Activated naive CD8-positive, alpha-beta T cell treated with anti-CD3 and anti-CD28 coated beads, Interleukin-2, amount 50 U/mL, for 24 hours (primary cell): ENCODE measurements around the gene KRT38.

Experiments
- ATAC-seq: fragments of 150-1000 bp; cut with Tn5 transposase; one replicate; pipeline ENCODE4 v1.10.0; 2021
- DNase-seq: peaks from one replicate; pipeline ENCODE4 v3.0.0; 2021
- H3K27ac Mint-ChIP-seq: one replicate; pipeline ENCODE4 v1.8.0; 2021; ENCODE audit warnings: mild to moderate bottlenecking, mixed read lengths
- H3K27me3 Mint-ChIP-seq: one replicate; pipeline ENCODE4 v1.8.0; 2021; ENCODE audit warnings: mixed read lengths
- H3K36me3 Mint-ChIP-seq: one replicate; pipeline ENCODE4 v1.8.0; 2021; ENCODE audit warnings: low read depth, mixed read lengths
- H3K4me1 Mint-ChIP-seq: one replicate; pipeline ENCODE4 v1.8.0; 2021; ENCODE audit warnings: mixed read lengths
- H3K4me3 Mint-ChIP-seq: one replicate; pipeline ENCODE4 v1.8.0; 2021; ENCODE audit warnings: mild to moderate bottlenecking, moderate library complexity, mixed read lengths
- H3K9me3 Mint-ChIP-seq: one replicate; pipeline ENCODE4 v1.8.0; 2021; ENCODE audit warnings: mixed read lengths

KRT38 gene

DNA sequence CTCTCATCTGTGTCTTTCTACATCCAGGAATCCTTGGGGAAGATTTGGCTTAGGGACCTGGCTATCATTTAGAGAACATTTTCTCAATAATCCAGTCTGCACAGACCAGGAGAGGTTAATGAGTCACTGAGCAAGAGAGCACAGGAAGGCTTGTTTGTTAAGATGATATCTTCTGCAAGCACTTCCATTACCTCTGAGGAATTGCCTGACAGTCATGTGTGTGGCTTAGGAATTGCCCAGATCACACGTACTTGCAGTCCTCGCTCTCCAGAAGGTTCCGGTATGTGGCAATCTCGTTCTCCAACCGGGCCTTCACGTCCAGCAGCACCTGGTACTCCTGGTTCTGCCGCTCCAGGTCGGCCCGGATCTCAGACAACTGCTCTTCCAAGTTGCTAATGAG lies 19.7 kb downstream of the KRT38 start:
- Mint-ChIP-seq H3K9me3 (no peaks in the 10 kb centered on the region), H3K4me3 (no peak overlapping the region), H3K27ac (no peak overlapping the region), H3K27me3 (no peaks in the 10 kb centered on the region), H3K4me1 (no peaks in the 10 kb centered on the region), H3K36me3 (no peaks in the 10 kb centered on the region)
- ATAC-seq = no peak
- DNase-seq = no peak

DNA sequence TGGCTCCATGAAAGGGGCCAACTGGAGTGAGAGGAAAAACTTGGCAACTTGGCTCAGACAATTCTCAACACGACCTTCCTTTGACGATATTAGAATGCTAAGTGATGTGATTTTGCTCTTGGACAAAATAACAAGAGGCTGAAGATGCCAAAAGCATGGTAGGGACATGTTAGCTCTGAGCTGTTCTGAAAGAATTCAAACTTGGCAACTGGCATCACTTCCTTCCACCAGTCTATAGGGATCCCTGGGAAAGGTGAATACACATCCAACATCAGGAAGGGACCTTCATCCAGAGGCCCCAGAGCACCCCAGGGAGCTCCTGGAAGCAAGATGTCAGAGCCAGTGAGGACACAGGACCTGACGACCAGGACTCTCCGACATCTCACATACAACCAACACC lies 20.6 kb downstream of the KRT38 start:
- Mint-ChIP-seq H3K4me1 (no peaks in the 10 kb centered on the region), H3K36me3 (no peaks in the 10 kb centered on the region), H3K27me3 (no peaks in the 10 kb centered on the region), H3K27ac (no peak overlapping the region), H3K9me3 (no peaks in the 10 kb centered on the region), H3K4me3 (no peak overlapping the region)
- no peak for ATAC-seq
- DNase-seq = no peak

DNA sequence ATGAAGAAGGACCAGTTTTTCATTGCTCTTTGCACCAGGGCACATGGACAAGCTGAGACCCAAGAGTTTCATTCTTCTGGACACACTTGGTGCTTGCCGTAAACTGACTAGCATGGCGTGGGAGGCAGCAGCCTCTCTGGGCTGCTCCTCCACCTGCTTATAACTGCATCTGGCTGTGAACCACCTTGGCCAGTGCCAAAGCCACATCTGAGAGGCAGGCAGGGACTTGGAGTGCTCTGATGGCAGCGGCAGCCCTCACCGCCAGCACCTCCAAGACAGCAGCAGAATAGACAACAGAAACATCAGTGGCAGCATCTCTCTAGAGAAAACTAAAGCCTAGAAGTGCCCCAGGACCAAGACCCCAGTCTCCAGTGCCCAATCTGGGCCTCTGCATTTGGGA lies 21.1 kb downstream of the KRT38 start:
- H3K4me3 Mint-ChIP-seq = no peak overlapping the region
- H3K27me3 Mint-ChIP-seq = no peaks in the 10 kb centered on the region
- DNase-seq (no peak), ATAC-seq (no peak)
- H3K4me1 Mint-ChIP-seq = no peaks in the 10 kb centered on the region
- no peaks in the 10 kb centered on the region for H3K9me3 Mint-ChIP-seq
- no peak overlapping the region for H3K27ac Mint-ChIP-seq
- no peaks in the 10 kb centered on the region for H3K36me3 Mint-ChIP-seq

DNA sequence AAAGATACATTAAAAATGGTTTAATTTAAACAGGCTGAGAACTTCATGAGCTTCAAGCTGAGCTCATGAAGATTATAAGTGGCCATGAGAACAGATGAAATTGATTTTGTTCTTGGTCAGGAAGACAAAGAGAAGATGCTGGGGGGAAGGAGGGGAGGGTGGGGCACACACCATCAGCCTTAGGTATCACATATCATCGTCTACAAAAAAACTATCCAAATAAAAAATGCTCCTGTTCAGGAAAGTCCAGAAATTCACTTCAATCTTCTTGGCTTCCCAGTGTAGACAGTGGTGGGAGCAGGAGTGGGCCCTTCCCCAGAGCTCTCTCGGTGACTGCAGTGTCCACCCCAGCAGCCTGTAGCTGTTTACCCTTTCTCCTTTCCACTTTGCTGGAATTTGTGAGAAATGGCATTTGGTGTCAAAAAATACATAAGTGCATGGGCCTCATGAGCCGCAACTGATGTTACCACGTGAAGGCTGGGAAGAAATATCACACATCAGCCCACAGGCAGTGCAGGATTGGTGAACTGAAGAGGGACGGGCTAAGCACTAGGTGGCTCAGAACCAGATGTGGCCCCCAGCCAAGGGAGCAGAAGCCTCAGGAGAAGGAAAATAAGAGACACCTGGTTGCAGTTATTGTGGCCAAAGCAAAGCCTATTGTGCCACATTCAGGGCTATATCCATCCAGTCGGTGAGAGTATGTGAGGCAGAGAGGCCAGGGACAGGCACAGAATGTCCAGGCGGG lies 22.5 kb downstream of the KRT38 start:
- Mint-ChIP-seq H3K27me3 (no peaks in the 10 kb centered on the region), H3K27ac (no peak overlapping the region), H3K4me3 (no peak overlapping the region), H3K36me3 (no peaks in the 10 kb centered on the region), H3K9me3 (no peaks in the 10 kb centered on the region), H3K4me1 (no peaks in the 10 kb centered on the region)
- DNase-seq (no peak), ATAC-seq (no peak)

DNA sequence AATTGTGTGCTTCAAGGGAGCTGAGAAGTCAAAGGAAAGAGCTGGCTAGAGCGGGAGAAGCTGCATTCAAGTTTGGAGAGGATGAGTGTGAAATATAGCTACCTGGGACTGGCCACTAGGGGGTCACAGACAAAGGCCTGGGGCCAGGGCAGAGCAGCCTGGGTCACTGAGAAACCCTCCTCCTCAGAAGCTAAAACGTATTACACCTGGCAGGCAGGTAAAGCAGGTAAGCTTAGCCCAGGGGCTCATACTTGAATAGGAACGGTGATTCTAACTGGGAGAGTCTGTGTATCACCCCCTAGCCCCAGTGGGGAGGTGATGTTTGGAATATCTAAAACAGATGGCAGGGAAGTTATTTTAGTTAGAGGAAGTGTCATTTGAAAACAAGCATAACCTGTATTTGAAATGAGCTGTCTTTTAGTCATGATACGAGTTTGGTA lies 23.2 kb downstream of the KRT38 start:
- H3K36me3 Mint-ChIP-seq = no peaks in the 10 kb centered on the region
- DNase-seq (no peak), ATAC-seq (peak; percentile 49)
- H3K9me3 Mint-ChIP-seq = no peaks in the 10 kb centered on the region
- no peak overlapping the region for H3K4me3 Mint-ChIP-seq
- H3K27ac Mint-ChIP-seq = no peak overlapping the region
- H3K4me1 Mint-ChIP-seq = no peaks in the 10 kb centered on the region
- no peaks in the 10 kb centered on the region for H3K27me3 Mint-ChIP-seq

DNA sequence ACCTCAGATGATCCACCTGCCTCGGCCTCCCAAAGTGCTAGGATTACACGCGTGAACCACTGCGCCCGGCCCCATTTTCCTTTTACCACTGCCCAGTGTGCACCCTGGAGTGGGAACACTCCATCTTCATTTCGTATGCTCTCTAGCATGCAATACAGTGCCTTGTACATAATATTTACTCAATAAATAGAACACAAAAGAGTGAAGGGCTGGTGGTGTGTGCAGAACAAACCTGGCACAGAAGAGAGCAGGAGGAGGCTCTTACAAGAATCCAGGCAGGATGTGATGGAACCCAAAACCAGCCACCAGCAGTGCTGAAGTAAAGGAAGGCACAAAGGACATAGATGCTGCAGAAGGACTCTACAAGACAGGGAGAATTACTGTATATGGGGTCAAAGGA lies 23.7 kb downstream of the KRT38 start:
- Mint-ChIP-seq H3K27me3 (no peaks in the 10 kb centered on the region), H3K36me3 (no peaks in the 10 kb centered on the region), H3K9me3 (no peaks in the 10 kb centered on the region), H3K27ac (no peak overlapping the region), H3K4me3 (no peak overlapping the region), H3K4me1 (no peaks in the 10 kb centered on the region)
- no peak for DNase-seq
- no peak for ATAC-seq

DNA sequence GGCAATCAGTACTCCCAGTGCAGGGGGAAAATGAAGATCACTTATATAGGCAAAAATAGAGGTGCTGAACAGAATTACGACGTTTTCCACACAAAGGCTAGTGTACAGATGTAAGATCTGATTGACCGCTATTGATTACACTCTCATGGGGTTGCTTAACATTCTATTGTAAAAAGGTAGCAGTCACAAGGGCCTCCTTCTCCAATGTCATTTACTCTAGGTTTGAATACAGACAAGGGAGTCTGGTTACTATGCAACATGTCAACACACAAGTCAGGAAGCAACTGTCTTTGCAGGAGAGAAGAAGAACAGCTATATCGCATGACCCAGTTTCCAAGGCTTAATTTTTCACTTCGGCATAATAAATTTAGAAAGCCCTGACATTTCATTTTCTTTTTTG lies 24.3 kb downstream of the KRT38 start:
- H3K4me3 Mint-ChIP-seq = no peak overlapping the region
- no peaks in the 10 kb centered on the region for H3K36me3 Mint-ChIP-seq
- DNase-seq = no peak
- no peak for ATAC-seq
- H3K4me1 Mint-ChIP-seq = no peaks in the 10 kb centered on the region
- no peaks in the 10 kb centered on the region for H3K27me3 Mint-ChIP-seq
- no peak overlapping the region for H3K27ac Mint-ChIP-seq
- no peaks in the 10 kb centered on the region for H3K9me3 Mint-ChIP-seq

DNA sequence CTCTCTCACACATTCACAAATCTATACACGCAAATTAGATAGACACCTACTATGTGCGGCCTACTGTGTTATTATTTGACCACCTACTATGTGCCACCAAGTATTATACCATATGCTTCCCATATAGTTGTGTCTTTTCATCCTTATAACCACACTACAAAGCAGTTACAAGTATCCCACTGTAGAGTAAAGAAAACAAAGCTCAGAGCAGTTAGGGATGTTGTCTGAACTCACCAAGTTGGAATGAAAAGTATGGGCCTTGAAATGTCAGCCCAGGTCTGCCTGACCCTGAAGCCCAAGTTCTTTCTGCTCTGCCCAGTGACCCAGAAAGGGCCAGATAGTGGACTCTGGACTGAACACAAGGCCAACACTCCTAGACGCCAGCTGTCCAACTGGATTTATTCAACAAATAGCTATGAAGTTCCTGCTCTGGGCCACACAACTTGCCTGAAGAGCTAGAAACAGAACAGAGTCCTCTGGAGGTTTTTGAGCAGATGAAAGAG lies 24.9 kb downstream of the KRT38 start:
- ATAC-seq (no peak), DNase-seq (no peak)
- Mint-ChIP-seq H3K4me1 (no peaks in the 10 kb centered on the region), H3K9me3 (no peaks in the 10 kb centered on the region), H3K36me3 (no peaks in the 10 kb centered on the region), H3K27me3 (no peaks in the 10 kb centered on the region), H3K4me3 (no peak overlapping the region), H3K27ac (no peak overlapping the region)

DNA sequence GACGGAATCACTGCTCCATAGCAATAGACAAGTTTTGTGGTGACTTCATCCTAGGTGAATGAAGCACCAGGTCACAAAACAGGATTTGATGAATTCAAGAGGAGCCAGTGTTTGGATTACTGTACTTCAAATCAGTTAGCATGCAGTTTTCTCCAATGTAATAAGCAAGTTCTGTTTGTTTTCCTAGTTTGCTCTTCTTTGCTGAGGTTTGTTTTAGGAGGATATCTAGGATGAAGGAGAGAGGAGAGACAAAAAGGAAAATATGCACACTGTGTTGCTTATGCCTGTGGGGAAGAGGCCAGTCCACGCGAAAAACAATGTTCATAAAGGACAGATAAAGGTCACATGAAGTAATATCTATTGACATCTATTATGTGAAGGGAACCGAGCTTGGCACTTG lies 25.4 kb downstream of the KRT38 start:
- H3K27me3 Mint-ChIP-seq = no peaks in the 10 kb centered on the region
- no peaks in the 10 kb centered on the region for H3K9me3 Mint-ChIP-seq
- H3K27ac Mint-ChIP-seq = no peak overlapping the region
- H3K36me3 Mint-ChIP-seq = no peaks in the 10 kb centered on the region
- ATAC-seq (no peak), DNase-seq (no peak)
- H3K4me1 Mint-ChIP-seq = no peaks in the 10 kb centered on the region
- H3K4me3 Mint-ChIP-seq = no peak overlapping the region

DNA sequence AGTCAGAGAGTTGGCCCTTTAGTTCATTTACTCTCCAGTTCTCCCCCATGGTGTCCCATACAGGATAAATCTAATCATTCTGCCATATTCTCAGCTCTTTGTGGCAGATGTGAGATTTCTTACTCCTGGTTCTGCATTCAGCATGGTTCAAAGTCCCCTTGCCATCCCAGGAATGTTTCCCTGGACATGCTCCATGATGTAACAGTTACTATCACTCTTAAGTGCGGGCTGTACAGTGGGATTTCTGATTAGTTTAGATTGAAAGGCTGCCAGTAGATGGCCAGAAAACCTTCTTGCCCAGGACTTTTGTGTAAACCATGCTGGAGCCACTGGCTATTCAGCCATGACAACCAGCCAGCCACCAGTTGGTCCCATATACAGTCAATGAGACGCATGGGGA lies 26.8 kb downstream of the KRT38 start:
- H3K27me3 Mint-ChIP-seq = peaks cover 2% of the 10 kb centered on the region
- H3K27ac Mint-ChIP-seq = no peak overlapping the region
- H3K9me3 Mint-ChIP-seq = no peaks in the 10 kb centered on the region
- ATAC-seq = no peak
- peaks cover 5% of the 10 kb centered on the region for H3K4me1 Mint-ChIP-seq
- no peak overlapping the region for H3K4me3 Mint-ChIP-seq
- DNase-seq = no peak
- no peaks in the 10 kb centered on the region for H3K36me3 Mint-ChIP-seq

DNA sequence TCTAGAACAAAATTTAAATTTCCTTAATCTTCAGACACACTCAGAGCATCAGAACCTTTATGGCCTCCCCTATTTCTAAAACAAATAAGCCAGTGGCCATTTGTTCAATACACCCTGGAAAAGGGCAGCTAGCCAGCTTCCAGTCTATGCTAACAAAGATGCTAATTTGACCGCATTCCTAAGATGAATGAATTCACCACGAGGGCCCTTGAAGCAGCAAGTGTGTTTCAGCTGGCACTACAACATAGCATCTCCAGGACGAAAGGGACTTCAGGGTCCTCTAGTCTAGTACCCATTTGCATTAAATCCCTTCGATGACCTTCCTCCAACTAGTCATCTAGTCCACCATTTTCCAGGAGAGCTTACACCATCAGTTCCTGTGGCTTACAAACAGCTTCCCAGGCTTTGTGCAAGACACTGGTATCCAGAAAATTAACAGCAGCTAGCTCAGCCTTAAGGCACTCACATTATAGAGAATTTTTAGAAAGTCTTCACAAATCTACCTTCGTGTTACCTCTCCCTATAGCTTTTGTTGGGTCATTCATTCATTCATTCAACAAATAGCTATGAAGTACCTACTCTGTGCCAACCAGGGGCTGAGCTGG lies 27.3 kb downstream of the KRT38 start:
- peaks cover 2% of the 10 kb centered on the region for H3K27me3 Mint-ChIP-seq
- H3K4me1 Mint-ChIP-seq = peaks cover 7% of the 10 kb centered on the region

DNA sequence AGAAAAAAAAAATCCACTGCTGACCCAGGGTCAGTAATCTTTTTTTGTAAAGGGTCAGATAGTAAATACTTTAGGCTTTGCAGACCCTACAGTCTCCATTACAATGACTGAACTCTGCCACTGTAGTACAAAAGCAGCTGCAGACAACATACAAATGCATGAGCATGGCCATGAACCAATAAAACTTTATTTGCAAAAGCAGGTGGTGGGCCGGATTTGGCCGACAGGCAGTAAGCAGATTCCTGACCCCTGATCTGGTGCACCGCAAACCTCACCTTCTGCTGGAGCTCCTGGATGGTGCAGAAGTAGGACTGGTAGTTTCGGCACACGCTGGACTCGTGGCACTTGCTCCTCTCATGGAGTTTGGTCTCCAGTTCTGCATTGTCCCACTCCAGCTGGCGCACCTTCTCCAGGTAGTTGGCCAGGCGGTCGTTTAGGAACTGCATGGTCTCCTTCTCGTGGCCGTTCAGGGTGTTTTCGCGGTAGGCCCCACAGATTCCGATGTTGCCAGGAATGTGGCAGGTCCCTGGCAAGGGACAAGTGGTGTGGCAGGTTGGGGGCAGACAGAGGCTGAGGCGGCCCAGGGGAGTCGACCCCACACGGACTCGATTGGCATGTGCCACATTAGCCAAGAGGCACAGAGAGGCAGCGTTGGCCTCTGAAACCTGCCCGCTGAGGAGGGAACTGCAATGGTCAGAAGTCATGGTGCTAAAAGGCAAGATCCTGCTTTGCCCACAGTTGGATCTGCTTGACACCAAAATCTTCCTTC lies 29.5 kb downstream of the KRT38 start:
- Mint-ChIP-seq H3K36me3 (no peaks in the 10 kb centered on the region), H3K4me3 (no peak overlapping the region), H3K27me3 (peaks cover 2% of the 10 kb centered on the region), H3K4me1 (peaks cover 7% of the 10 kb centered on the region), H3K9me3 (no peaks in the 10 kb centered on the region), H3K27ac (no peak overlapping the region)
- DNase-seq (no peak), ATAC-seq (no peak)

More for the DNA sequence above, 27.3 kb downstream of the KRT38 start:
- H3K4me3 Mint-ChIP-seq = no peak overlapping the region
- no peaks in the 10 kb centered on the region for H3K36me3 Mint-ChIP-seq
- DNase-seq (no peak), ATAC-seq (no peak)
- no peak overlapping the region for H3K27ac Mint-ChIP-seq
- H3K9me3 Mint-ChIP-seq = no peaks in the 10 kb centered on the region

DNA sequence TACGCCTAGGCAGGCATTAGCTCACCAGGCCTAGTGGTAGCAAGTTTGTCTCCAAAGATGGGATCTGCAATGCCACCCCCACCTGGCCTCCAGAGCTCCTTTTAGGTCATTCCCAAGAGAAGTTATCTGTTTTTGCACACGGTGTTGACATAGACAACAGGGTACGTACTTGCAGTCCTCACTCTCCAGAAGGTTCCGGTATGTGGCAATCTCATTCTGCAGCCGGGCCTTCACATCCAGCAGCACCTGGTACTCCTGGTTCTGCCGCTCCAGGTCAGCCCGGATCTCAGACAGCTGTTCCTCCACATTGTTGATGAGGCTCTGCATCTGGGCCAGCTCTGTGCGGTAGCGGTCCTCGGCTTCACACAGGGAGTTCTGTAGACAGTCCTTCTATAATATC lies 33.6 kb downstream of the KRT38 start:
- H3K4me3 Mint-ChIP-seq = no peak overlapping the region
- H3K27ac Mint-ChIP-seq = no peak overlapping the region
- ATAC-seq = no peak

DNA sequence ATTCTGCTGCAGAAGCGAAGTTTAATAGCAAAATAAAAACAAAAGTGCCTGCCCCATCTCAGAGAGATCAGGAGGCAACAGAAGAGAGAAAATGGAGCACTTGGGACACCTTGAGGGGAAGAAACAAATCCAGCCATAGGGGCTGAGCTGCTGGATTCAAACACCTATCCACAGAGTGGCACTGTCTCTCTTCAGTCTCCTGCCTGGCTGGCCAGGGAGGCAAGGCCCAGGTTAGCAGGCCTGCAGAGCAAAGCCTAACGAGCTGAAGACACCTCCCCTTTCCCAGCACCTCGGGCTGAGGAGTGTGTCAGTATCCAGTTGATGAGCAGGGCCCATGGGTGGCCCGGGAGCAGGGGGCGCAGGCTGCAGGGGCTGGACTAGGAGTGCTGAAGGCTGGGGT lies 34.6 kb downstream of the KRT38 start:
- H3K9me3 Mint-ChIP-seq = no peaks in the 10 kb centered on the region
- H3K27me3 Mint-ChIP-seq = peaks cover 6% of the 10 kb centered on the region
- no peak overlapping the region for H3K4me3 Mint-ChIP-seq
- no peak overlapping the region for H3K27ac Mint-ChIP-seq
- no peak for DNase-seq
- no peaks in the 10 kb centered on the region for H3K36me3 Mint-ChIP-seq
- H3K4me1 Mint-ChIP-seq = peaks cover 41% of the 10 kb centered on the region
- ATAC-seq = no peak

More for the DNA sequence above, 33.6 kb downstream of the KRT38 start:
- DNase-seq = no peak
- Mint-ChIP-seq H3K27me3 (peaks cover 2% of the 10 kb centered on the region), H3K36me3 (no peaks in the 10 kb centered on the region), H3K4me1 (peaks cover 39% of the 10 kb centered on the region), H3K9me3 (no peaks in the 10 kb centered on the region)
